CD4-positive, alpha-beta T cell (primary cell): ENCODE results near the gene CSAD. TPM values are rescaled to one million over a fixed set of nuclear protein-coding genes. Genes with fewer than 3 reads are reported as not detected.

ENCODE experiments used
- ATAC-seq: fragments of 200-7000 bp; cut with Tn5 transposase; one replicate; pipeline ENCODE4 v1.10.0; 2022; ENCODE audit warnings: mild to moderate bottlenecking; ENCODE audit not compliant: poor library complexity
- CTCF ChIA-PET: fragments of 350-600 bp; sonication (Branson Sonifier 250); formaldehyde crosslinking; loops from one replicate; lab custom pipeline; 2021; ENCODE audit warnings: antibody characterized with exemption, inconsistent platforms; lab: Charles Lee
- POLR2A ChIA-PET: fragments of 350-600 bp; sonication (Branson Sonifier 250); formaldehyde crosslinking; loops from one replicate; lab custom pipeline; 2021; ENCODE audit warnings: antibody characterized with exemption, inconsistent platforms; lab: Charles Lee
- DNase-seq, 14 experiments: peaks; one replicate each; pipeline ENCODE4 v3.0.0-alpha.2; 2013 to 2020; ENCODE audit warnings: mixed read lengths in 2 of 14
- H3K27ac ChIP-seq, 2 donors: one replicate each; pipeline versions ENCODE4 v1.5.1 to v1.7.0; 2013; ENCODE audit warnings: low read length in 2 of 2, low read depth in 1 of 2, mild to moderate bottlenecking in 1 of 2
- H3K27me3 ChIP-seq, 2 experiments: 1 replicate in 1 of 2; 2 replicates in 1 of 2; pipeline versions ENCODE4 v1.6.1 to v1.7.0; 2013; ENCODE audit warnings: low read length in 2 of 2, control low read depth in 1 of 2, mild to moderate bottlenecking in 1 of 2, moderate library complexity in 1 of 2; ENCODE audit not compliant: insufficient read depth in 2 of 2, control insufficient read depth in 1 of 2
- H3K36me3 ChIP-seq: one replicate; pipeline ENCODE4 v1.6.1; 2013; ENCODE audit warnings: low read length, control low read depth; ENCODE audit not compliant: insufficient read depth
- H3K4me1 ChIP-seq: one replicate; pipeline ENCODE4 v1.6.1; 2013; ENCODE audit warnings: low read length, control low read depth; ENCODE audit not compliant: insufficient read depth
- H3K4me3 ChIP-seq: one replicate; pipeline ENCODE4 v1.5.1; 2013; ENCODE audit warnings: mild to moderate bottlenecking, low read length, moderate library complexity
- H3K9me3 ChIP-seq, 2 experiments: 1 replicate in 1 of 2; 2 replicates in 1 of 2; pipeline versions ENCODE4 v1.6.1 to v1.7.0; 2013; ENCODE audit warnings: low read length in 2 of 2, mild to moderate bottlenecking in 2 of 2, control low read depth in 1 of 2, moderate library complexity in 1 of 2; ENCODE audit not compliant: control insufficient read depth in 1 of 2, insufficient read depth in 1 of 2
- H3K27ac Mint-ChIP-seq: one replicate; pipeline ENCODE4 v1.8.0; 2020; ENCODE audit warnings: mixed read lengths
- H3K27me3 Mint-ChIP-seq: one replicate; pipeline ENCODE4 v1.8.0; 2021; ENCODE audit warnings: mixed read lengths
- H3K36me3 Mint-ChIP-seq: one replicate; pipeline ENCODE4 v1.8.0; 2021; ENCODE audit warnings: low read depth, mixed read lengths
- H3K4me1 Mint-ChIP-seq: one replicate; pipeline ENCODE4 v1.8.0; 2021; ENCODE audit warnings: low read depth, mixed read lengths
- H3K4me3 Mint-ChIP-seq: one replicate; pipeline ENCODE4 v1.8.0; 2020; ENCODE audit warnings: mild to moderate bottlenecking, mixed read lengths
- H3K9me3 Mint-ChIP-seq: one replicate; pipeline ENCODE4 v1.8.0; 2020; ENCODE audit warnings: mixed read lengths
- intact Hi-C, 2 experiments: fragments of 100-400 bp; cut with DNase I in 1 of 2; cut with micrococcal nuclease in 1 of 2; formaldehyde crosslinking; loops; one replicate each; pipeline versions ENCODE4 v1.15.1 to v1.9.0; 2023 to 2025; cut with DNase I, micrococcal nuclease
- total RNA-seq, 174 experiments: library from RNA in 2 of 174; stranded (reverse) in 2 of 174; gene quantifications; one replicate each; pipeline ENCODE4 v1.2.3 and lab custom pipeline; 2021 to 2026
- TF ChIP-seq, protein P1 (sequence below): fragments of 200-600 bp; IDR thresholded peaks from one replicate; pipeline ENCODE4 v1.8.0; 2022; ENCODE audit warnings: antibody characterized with exemption, mild to moderate bottlenecking

Gene CSAD
- total RNA-seq, 2 experiments from 2014 or later, result 56.7 to 57.3 TPM

DNA sequence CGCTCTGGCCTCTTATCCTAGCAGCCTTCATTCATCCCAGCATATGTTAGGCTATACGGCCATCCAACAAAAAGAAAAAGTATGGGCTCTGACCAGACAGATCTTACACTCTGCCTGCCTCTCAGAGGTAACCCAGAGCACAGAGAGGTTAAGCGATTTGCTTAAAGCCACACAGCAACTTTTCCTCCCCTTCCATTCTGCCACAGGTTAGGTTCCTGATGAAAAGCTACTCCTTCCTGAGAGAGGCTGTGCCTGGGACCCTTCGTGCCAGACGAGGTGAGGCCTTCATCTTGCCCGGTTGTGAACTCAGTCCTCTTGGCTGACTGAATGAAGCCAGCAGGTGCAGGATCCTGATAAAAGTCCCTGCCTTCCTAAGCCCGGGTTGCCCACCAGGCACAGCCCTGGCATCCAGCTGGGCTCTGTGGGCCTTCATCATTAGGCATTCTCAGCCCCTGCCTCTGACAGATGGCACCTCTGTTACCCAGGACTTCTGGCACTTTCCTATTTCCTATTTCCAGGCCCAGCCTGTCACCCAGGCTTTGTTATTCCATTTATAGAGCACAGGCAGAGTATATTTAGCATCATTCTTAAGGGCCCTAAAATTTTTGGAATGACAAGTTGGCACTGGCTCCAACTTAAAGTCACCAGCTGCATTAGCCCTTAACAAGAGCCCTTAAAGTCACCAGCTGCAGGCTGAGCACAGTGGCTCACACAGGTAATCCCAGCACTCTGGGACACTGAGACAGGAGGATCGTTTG, 64.7 kb downstream of the CSAD start:
- Mint-ChIP-seq H3K27me3 (no peaks in the 10 kb centered on the region), H3K4me1 (no peaks in the 10 kb centered on the region), H3K27ac (no peak overlapping the region), H3K36me3 (no peaks in the 10 kb centered on the region), H3K4me3 (no peak overlapping the region), H3K9me3 (no peaks in the 10 kb centered on the region)
- intact Hi-C loops, result no loop called here
- ChIA-PET POLR2A (no interaction called here), CTCF (no interaction called here)
- no peak for DNase-seq
- no peak overlapping the region for H3K4me3 ChIP-seq
- H3K36me3 ChIP-seq, result no peaks in the 10 kb centered on the region
- no peaks in the 10 kb centered on the region for H3K9me3 ChIP-seq
- no peaks in the 10 kb centered on the region for H3K4me1 ChIP-seq
- TF ChIP-seq, protein P1, sequence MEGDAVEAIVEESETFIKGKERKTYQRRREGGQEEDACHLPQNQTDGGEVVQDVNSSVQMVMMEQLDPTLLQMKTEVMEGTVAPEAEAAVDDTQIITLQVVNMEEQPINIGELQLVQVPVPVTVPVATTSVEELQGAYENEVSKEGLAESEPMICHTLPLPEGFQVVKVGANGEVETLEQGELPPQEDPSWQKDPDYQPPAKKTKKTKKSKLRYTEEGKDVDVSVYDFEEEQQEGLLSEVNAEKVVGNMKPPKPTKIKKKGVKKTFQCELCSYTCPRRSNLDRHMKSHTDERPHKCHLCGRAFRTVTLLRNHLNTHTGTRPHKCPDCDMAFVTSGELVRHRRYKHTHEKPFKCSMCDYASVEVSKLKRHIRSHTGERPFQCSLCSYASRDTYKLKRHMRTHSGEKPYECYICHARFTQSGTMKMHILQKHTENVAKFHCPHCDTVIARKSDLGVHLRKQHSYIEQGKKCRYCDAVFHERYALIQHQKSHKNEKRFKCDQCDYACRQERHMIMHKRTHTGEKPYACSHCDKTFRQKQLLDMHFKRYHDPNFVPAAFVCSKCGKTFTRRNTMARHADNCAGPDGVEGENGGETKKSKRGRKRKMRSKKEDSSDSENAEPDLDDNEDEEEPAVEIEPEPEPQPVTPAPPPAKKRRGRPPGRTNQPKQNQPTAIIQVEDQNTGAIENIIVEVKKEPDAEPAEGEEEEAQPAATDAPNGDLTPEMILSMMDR, result no peak
- ATAC-seq, result no peak
- H3K27ac ChIP-seq, result no peak overlapping the region
- no peaks in the 10 kb centered on the region for H3K27me3 ChIP-seq

DNA sequence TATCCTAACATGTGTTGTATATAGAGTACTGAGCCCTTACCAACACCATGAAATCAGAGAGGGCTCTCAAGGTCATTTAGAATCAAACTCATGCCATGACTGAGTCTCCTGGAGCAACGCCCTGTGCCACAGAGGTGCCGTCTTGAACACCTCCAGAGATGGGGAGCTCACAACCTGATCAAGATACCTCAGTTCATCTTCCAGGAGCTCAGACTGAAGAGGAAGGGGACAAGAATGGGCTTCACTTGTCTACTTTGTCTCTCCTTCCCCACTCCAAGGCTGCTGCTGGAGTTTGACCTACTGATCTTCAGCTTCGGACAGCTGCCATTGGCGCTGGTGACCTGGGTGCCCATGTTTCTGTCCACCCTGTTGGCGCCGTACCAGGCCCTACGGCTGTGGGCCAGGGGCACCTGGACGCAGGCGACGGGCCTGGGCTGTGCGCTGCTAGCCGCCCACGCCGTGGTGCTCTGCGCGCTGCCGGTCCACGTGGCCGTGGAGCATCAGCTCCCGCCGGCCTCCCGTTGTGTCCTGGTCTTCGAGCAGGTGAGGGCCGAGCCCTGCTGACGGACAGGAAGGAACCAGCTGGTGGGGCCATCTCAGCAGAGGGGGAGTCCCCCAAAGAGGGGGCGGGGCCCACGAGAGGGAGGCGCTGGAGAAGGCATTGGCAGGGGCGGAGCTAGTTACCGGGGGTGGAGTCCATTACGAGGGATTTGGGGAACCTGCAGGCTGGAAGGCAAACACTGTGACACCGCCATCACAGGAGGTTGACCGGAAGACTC, 65.4 kb downstream of the CSAD start:
- CTCF ChIA-PET, result no interaction called here
- DNase-seq, result no peak
- Mint-ChIP-seq H3K27me3 (no peaks in the 10 kb centered on the region), H3K27ac (no peak overlapping the region), H3K4me1 (no peaks in the 10 kb centered on the region), H3K9me3 (no peaks in the 10 kb centered on the region), H3K4me3 (no peak overlapping the region), H3K36me3 (no peaks in the 10 kb centered on the region)
- TF ChIP-seq, protein P1, result no peak
- H3K27ac ChIP-seq, result no peak overlapping the region
- POLR2A ChIA-PET, result no interaction called here
- intact Hi-C loops, result no loop called here
- no peak overlapping the region for H3K4me3 ChIP-seq
- no peaks in the 10 kb centered on the region for H3K36me3 ChIP-seq
- ATAC-seq, result no peak
- H3K9me3 ChIP-seq, result no peaks in the 10 kb centered on the region
- H3K4me1 ChIP-seq, result no peaks in the 10 kb centered on the region
- H3K27me3 ChIP-seq, result no peaks in the 10 kb centered on the region

DNA sequence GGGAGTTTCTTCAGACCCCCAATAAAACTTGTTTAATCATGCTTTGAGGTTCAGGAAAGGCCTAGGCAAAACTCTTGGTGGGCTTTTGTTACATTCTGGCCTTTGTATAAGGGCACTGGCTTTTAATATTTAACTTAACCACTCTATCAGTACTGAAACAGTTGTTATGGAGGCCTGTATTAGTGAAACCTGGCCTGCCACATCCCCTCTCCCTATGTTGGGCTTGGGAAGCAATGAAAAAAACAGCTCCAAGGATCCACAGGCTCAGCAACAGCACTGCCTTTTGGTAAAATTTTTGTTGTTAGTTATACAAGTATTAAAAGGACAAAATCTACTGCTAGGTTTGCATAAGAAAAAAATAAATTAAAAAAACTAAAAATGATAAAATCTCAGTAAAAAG, 66.8 kb downstream of the CSAD start:
- Histone ChIP-seq H3K4me3 (no peak overlapping the region), H3K4me1 (no peaks in the 10 kb centered on the region), H3K36me3 (no peaks in the 10 kb centered on the region), H3K27ac (no peak overlapping the region), H3K9me3 (no peaks in the 10 kb centered on the region), H3K27me3 (no peaks in the 10 kb centered on the region)
- CTCF ChIA-PET, result no interaction called here
- Mint-ChIP-seq H3K4me1 (no peaks in the 10 kb centered on the region), H3K9me3 (no peaks in the 10 kb centered on the region), H3K36me3 (no peaks in the 10 kb centered on the region), H3K4me3 (no peak overlapping the region), H3K27me3 (no peaks in the 10 kb centered on the region), H3K27ac (no peak overlapping the region)
- TF ChIP-seq, protein P1, result no peak
- DNase-seq (no peak), ATAC-seq (no peak)
- POLR2A ChIA-PET, result no interaction called here
- intact Hi-C loops, result no loop called here
